Spinal cord (tissue), 10 donors: ENCODE measurements around the gene VWA3B. TPM values are rescaled to one million over a fixed set of nuclear protein-coding genes. Genes with fewer than 3 reads are reported as not detected.
A peak's percentile ranks its signal among the peaks of the same experiment; 100 is the strongest.

Source experiments
- DNase-seq, 6 donors: peaks; one replicate each; pipeline versions ENCODE4 v3.0.0 to v3.0.0-alpha.2; 2013 to 2015; ENCODE audit warnings: low spot score in 6 of 6, low read depth in 4 of 6
- H3K27ac ChIP-seq: one replicate; pipeline ENCODE4 v1.5.1; 2013; ENCODE audit warnings: low read depth, low read length, control low read depth
- H3K27me3 ChIP-seq: one replicate; pipeline ENCODE4 v1.6.1; 2013; ENCODE audit warnings: low read length; ENCODE audit not compliant: control insufficient read depth, insufficient read depth
- H3K36me3 ChIP-seq: one replicate; pipeline ENCODE4 v1.6.1; 2013; ENCODE audit warnings: low read length; ENCODE audit not compliant: control insufficient read depth, insufficient read depth
- H3K4me1 ChIP-seq: one replicate; pipeline ENCODE4 v1.6.1; 2013; ENCODE audit warnings: low read length; ENCODE audit not compliant: control insufficient read depth, insufficient read depth
- H3K4me3 ChIP-seq: one replicate; pipeline ENCODE4 v1.5.1; 2013; ENCODE audit warnings: low read depth, low read length, control low read depth
- H3K9me3 ChIP-seq: one replicate; pipeline ENCODE4 v1.6.1; 2013; ENCODE audit warnings: low read length; ENCODE audit not compliant: control insufficient read depth, insufficient read depth
- WGBS: methylation state at CpG from one replicate; pipeline ENCODE4 v1.1.5; 2013; ENCODE audit warnings: missing lambda C conversion rate; ENCODE audit not compliant: insufficient coverage; 5-methylcytosine and 5-hydroxymethylcytosine counted together
- polyA plus RNA-seq, 2 donors: library from polyadenylated mRNA; unstranded; fragments of 120-200 nt; gene quantifications; one replicate each; pipeline ENCODE4 v1.2.1, GENCODE V29; 2013; ENCODE audit not compliant: insufficient read length in 2 of 2
- total RNA-seq, 2 donors: library from RNA; depleted of rRNA in 1 of 2; stranded (reverse); fragments of 120-200 nt in 1 of 2; fragments of >200 nt in 1 of 2; gene quantifications; one replicate each; pipeline versions ENCODE4 v1.2.3 to v1.2.4, GENCODE V29; 2013 to 2014
- donor health status: healthy.

The VWA3B gene
- total and polyA plus RNA-seq, 4 donors: 1.5 to 5.9 (median 3.3) TPM

DNA sequence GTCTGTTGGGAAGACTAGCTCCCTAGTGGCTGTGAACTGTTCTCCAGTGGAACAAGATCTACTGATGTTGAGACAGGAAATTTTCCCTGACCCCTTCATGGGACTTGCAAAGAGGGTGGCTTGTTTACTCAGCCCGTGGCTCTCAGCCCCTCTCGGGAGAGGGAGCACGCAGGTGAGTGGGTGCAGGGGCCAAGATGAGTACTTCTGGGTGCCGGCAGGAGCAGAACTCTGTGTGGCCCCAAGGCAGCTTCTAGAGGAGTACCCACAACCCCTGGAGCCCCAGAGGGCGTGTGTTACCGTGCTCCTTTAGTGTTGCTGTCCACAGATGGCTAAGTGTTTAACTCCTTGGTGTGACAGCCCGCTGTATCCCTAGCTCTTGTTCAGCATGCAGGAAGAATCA, 191.1 kb downstream of the VWA3B start:
- WGBS: 87% methylated on average over 7 of the region's 7 CpGs

DNA sequence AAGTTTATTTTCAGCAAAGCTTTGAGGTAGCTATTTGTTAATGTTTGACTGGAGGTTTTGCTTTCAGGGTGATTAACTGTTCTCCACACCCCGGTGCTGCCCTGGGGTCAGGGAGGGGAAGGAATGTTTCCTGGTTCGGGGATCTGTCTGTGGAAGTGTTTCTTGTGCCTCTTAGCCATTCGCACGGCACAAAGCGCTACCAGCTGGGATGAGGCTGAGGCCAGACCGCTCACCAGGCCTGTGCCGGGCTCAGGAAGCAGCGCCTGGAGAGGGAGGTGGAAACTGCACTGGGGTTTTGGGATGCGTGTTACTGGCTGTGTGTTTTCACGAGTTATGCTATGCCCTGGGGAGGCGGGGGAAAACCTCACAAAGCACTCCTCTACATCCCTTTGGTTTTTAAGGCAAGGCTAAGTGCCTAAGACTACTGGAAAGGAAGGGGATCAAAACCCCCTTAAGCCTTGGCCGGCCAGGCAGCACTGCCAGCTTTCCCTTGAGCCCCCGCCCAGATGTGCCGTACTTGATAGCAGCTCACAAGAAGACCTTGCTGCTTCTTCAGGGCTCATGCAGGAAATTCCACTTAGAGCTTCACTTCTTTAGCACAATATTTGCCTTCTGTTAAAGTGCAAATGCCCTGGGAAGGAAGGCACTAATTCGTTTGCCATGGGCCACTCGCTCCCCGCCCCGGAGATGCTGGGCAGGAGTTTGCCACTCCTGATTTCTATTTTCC, 193.6 kb downstream of the VWA3B start:
- Histone ChIP-seq H3K4me1 (peaks cover 12% of the 10 kb centered on the region), H3K36me3 (no peaks in the 10 kb centered on the region), H3K4me3 (no peak overlapping the region), H3K27ac (no peak overlapping the region), H3K9me3 (no peaks in the 10 kb centered on the region), H3K27me3 (no peaks in the 10 kb centered on the region)
- DNase-seq: peak in 1 of 6 donors; percentile 31
- WGBS: 50% methylated on average over 14 of the region's 18 CpGs

More for the DNA sequence above, 191.1 kb downstream of the VWA3B start:
- peaks cover 12% of the 10 kb centered on the region for H3K4me1 ChIP-seq
- no peak for DNase-seq
- no peak overlapping the region for H3K4me3 ChIP-seq
- H3K9me3 ChIP-seq: no peaks in the 10 kb centered on the region
- H3K36me3 ChIP-seq: no peaks in the 10 kb centered on the region
- H3K27me3 ChIP-seq: no peaks in the 10 kb centered on the region
- no peak overlapping the region for H3K27ac ChIP-seq

DNA sequence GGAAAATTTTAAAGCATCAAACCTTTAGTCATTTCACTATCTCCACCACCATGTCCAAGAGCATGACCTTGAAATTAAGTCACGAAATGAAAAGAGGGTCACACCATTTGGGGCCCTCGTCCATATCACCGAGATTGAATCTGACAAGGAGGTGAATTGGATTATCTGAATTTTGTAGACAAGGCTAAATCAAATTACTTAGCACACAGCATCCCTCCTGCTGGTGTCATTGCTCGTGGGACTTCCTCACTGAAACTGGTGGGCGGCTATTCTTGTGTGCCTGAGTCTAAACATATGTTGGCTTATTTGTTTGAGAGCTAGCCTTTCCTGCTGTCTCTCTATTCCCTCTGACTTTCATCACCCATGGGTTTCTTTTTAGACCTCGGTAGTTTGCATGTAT, 194.6 kb downstream of the VWA3B start:
- DNase-seq: no peak
- Histone ChIP-seq H3K9me3 (no peaks in the 10 kb centered on the region), H3K4me3 (no peak overlapping the region), H3K36me3 (no peaks in the 10 kb centered on the region), H3K27me3 (no peaks in the 10 kb centered on the region), H3K27ac (no peak overlapping the region), H3K4me1 (peaks cover 12% of the 10 kb centered on the region)
- 100% methylated on average over 1 of the region's 6 CpGs for WGBS

DNA sequence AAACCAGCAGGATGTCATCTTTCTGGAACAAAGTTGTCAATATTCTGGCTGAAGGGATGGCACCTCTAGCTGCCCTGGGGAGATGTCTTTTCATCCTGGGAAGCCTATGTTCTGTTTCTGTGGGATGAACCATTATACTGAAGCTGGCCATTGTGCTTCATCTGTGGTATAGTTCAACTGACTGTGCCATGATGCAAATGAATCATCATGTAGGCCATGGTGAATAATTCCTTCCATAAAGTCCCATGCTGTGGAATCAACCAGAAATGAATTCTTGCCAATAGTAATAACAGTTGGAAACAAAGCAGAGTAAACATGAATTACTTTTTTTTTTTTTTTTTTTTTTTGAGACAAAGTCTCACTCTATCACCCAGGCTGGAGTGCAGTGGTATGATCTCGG, 195.1 kb downstream of the VWA3B start:
- WGBS: no CpG with 5 or more reads among the region's 1 CpG
- H3K4me1 ChIP-seq: peaks cover 8% of the 10 kb centered on the region

DNA sequence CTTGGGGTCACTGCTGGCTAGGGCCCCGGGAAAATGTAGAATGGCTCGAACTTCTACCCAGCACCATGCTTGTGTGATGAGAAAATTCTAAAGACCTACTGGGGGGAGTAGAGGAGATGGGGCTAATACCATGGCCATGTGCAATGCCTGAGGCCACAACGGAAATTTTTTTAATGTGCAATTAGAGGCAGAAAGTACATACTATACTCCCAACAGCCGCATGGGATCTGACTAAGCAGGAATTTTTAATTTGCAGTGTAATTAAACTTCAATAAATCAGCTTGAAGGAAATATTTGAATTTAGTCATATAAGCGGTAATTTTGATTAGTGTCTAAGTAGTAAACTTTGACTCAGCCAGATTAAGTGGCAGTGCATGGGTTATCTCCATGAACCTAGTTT, 206.1 kb downstream of the VWA3B start:
- Histone ChIP-seq H3K27ac (no peak overlapping the region), H3K4me1 (peaks cover 3% of the 10 kb centered on the region), H3K36me3 (no peaks in the 10 kb centered on the region), H3K27me3 (no peaks in the 10 kb centered on the region), H3K4me3 (no peak overlapping the region), H3K9me3 (no peaks in the 10 kb centered on the region)
- DNase-seq: peak in 1 of 6 donors; percentile 63
- 90% methylated on average over 2 of the region's 5 CpGs for WGBS

More for the DNA sequence above, 195.1 kb downstream of the VWA3B start:
- no peaks in the 10 kb centered on the region for H3K27me3 ChIP-seq
- no peaks in the 10 kb centered on the region for H3K36me3 ChIP-seq
- no peak overlapping the region for H3K4me3 ChIP-seq
- H3K9me3 ChIP-seq: no peaks in the 10 kb centered on the region
- no peak for DNase-seq
- no peak overlapping the region for H3K27ac ChIP-seq

DNA sequence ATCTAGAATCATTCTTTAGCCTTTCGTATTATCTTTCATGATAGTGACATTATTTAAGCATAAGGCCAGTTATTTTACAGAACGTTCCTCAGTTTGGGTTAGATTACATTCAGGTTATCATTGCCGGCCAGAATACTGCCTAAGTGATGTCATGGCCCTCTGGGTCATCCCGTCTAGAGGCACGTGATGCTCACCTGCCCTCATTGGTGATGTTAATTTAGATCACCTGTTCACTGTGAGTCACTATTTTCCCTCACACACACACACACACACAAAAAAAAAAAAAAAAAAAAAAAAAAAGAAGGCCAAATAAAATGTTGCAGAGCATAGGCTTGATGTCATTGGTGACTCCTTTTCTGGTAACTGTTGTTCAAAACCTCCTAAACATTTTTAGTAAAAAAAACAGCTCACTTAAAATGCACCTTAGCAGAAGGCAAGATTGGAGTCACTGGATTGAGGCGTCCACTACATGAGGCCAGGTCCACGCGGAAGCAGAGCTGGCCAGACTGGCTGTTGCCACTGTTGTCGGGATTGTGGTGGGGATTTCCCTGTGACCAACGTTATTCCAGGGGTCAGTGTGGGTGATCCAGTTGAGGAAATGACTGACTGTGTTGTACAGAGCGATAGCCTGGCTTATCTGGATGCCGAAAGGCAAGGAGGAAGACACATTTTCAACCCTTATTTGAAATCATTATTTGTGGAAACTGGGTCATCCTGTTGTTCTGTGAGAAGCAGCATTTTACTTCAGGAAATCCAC, 207.1 kb downstream of the VWA3B start:
- peaks cover 9% of the 10 kb centered on the region for H3K4me1 ChIP-seq
- 87% methylated on average over 6 of the region's 12 CpGs for WGBS
- H3K4me3 ChIP-seq: no peak overlapping the region
- DNase-seq: no peak
- no peak overlapping the region for H3K27ac ChIP-seq
- H3K9me3 ChIP-seq: no peaks in the 10 kb centered on the region
- H3K36me3 ChIP-seq: no peaks in the 10 kb centered on the region
- H3K27me3 ChIP-seq: no peaks in the 10 kb centered on the region

DNA sequence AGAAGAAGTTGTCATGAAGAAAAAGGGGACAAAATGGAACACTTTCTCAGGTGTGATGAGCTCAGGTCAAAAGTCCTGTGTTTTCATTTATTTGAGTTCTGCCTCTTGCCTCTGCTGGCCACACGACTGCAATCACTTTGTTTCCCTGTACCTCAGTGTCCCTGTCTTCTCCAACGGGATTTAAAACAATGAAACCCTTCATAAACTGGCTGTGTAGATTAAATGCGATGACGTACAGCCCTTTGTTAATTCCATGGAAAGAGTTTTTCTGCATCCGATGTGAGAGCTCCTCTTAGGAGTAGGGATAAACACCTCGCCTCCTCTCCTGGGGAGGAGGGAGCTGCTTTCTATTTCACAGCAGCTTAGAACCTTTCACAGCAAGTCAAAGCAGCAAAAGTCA, 207.7 kb downstream of the VWA3B start:
- 80% methylated on average over 1 of the region's 6 CpGs for WGBS
- H3K4me1 ChIP-seq: peaks cover 13% of the 10 kb centered on the region
- H3K36me3 ChIP-seq: no peaks in the 10 kb centered on the region
- no peak for DNase-seq
- H3K4me3 ChIP-seq: no peak overlapping the region
- H3K27me3 ChIP-seq: no peaks in the 10 kb centered on the region
- no peaks in the 10 kb centered on the region for H3K9me3 ChIP-seq
- no peak overlapping the region for H3K27ac ChIP-seq

DNA sequence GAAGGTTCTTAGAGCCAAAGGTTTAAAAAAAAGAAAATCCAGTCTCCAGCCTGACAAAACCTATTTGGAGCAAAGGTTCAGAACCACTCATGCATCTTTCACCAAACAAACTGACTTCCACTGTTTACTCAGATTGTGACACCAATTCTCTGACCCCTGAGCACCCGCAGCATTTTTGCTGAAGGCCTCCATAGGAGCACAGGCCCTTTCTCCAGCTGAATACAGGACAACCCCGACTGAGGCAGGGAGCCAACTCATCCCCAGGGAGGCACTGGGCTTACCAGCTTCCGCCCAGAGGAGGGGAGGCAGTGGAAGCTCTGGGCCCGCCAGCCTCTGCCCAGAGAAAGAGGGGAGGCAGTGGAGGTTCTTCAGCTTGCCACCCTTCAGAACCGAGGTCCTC, 208.3 kb downstream of the VWA3B start:
- no peaks in the 10 kb centered on the region for H3K9me3 ChIP-seq
- DNase-seq: no peak
- no peak overlapping the region for H3K4me3 ChIP-seq
- H3K36me3 ChIP-seq: no peaks in the 10 kb centered on the region
- no peak overlapping the region for H3K27ac ChIP-seq
- WGBS: 83% methylated on average over 3 of the region's 5 CpGs
- no peaks in the 10 kb centered on the region for H3K27me3 ChIP-seq
- H3K4me1 ChIP-seq: peaks cover 16% of the 10 kb centered on the region

DNA sequence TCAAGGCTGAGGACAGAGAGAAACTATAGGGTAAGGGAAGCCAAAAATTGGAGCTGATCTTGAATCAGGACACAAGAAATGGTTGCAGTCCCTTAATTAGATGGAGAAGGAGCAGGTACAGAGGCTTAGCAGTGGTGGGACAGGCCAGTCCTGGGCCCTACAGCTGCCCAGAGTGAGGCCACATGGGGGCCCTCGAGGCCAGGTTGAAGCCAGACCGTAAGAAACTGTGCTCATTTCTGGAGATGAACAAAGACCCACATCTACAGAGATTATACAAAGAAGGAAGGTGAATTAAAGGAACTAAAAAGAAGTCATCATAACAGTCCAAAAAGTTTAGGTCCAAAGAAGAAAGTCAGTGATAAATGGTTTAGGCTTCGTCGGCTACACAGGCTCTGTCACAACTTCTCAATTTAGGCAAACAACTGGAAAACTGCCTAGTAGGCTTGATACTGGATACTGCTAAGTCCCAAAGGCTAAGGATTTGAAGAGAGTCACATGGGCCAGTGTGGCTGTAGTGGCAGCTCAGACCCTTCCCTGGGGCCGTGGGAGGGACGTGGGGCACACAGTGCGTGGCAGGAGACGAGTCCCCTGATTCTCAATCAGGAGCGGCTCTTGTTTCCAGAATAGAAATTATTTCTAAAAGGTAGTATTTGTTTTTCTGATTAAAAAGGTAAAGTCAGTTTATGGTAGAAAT, 208.9 kb downstream of the VWA3B start:
- Histone ChIP-seq H3K4me1 (peaks cover 20% of the 10 kb centered on the region), H3K27ac (no peak overlapping the region), H3K36me3 (no peaks in the 10 kb centered on the region), H3K27me3 (no peaks in the 10 kb centered on the region), H3K4me3 (no peak overlapping the region), H3K9me3 (no peaks in the 10 kb centered on the region)
- no peak for DNase-seq
- 78% methylated on average over 7 of the region's 9 CpGs for WGBS
